ENCODE data around the gene UNK.
A peak's percentile ranks its signal among the peaks of the same experiment; 100 is the strongest.
"Not testable (repeated sequence)": the region's sequence is repeated elsewhere in the genome, so short reads cannot be mapped to it uniquely, and the experiment has no call there.

The UNK gene

DNA sequence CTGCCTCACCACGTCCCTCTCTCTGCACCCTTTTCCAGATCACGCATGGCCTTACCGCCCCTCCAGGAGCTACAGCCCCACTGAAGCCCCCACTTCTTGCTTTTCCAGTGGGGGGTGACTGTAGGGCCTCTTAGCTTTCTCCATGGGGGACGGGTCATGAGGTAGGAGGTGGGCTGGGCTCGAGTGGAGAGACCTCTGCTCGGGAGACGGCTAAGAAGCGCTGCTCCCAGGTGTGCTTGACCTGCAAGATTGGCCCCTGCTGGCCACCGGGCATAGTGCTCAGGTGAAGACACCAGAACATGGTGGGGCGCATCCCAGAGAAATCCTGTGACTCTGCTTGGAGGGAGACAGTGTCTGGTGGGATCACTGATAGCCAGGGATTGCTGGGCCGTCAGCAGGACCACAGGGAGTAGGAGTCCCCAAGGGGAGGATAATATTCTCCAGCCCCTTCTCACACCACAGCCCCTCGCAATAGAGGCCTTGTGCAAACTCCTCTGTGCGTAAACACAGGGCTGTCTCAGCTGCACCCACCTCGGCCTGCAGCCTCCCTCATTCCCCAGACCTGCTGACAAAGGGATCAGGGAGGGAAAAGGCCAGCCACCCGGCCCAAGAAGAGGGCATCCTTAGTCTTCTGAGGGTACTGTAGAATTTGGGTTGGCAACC is 10.7 kb upstream of the UNK start:
- no peak for DNase-seq (ENCODE audit: low spot score)

GRCh38 chr17:75774471-75774990 is 10.1 kb upstream of the UNK start:
- DNase-seq (ENCODE audit: low spot score) = no peak

- no peak for DNase-seq (ENCODE audit: low spot score)
Measured at GRCh38 chr17:75774991-75775668, 9.5 kb upstream of the UNK start.

- DNase-seq (ENCODE audit: low spot score) = no peak
Measured at GRCh38 chr17:75776386-75777295, 8.0 kb upstream of the UNK start.

GRCh38 chr17:75777296-75777922 is 7.2 kb upstream of the UNK start:
- DNase-seq (ENCODE audit: low spot score) = no peak

GRCh38 chr17:75778066-75778860 is 6.3 kb upstream of the UNK start:
- DNase-seq (ENCODE audit: low spot score) = not testable (repeated sequence)

DNA sequence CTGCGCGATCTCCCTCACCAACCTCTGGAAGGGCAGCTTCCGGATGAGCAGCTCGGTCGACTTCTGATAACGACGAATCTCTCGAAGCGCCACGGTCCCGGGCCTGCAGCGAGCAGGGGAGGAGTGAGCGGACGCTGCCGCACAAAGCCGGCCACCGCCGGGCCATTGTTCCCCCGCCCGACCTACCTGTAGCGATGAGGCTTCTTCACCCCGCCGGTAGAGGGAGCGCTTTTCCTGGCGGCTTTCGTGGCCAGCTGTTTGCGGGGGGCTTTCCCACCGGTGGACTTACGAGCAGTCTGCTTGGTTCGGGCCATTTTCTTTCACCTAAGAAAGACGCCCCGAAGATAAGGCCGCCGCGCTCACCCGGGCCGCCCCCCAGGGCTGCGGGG is 5.8 kb upstream of the UNK start:
- peak; percentile 44 for DNase-seq (ENCODE audit: low spot score)

DNA sequence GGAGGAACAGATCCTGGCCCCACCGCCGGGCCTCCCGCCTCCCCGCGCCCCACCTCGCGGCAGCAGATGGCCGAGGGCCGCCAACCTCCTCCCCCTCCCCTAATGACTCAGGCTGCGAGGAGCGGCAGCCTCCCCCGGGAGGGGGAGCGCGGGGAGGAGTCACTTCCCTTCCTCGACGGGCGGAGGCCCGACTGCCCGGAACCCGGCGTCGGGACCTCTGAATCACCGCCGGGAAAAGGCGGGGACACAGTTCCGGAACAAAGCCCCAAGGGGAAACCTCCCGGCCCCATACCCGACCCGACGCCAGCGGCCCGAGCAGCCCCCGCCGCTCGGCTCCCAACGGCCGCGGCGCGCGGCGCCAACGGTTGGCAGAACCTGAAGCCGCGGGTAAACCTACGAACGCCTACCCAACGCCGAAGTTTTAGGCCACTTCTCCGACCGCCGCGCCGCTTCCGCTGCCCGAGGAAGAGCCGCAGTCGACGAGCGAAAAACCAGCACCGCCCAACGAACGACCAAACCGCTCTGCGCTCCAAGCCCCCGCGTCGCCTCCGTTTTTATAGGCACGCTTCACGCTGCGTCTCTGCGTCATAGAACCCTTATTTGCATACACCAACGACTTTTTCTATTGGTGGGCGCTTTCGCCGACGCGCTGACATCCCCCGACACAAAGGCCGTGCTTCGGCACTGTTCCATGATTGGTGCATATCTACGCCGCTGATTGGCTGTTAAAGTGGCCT is 5.2 kb upstream of the UNK start:
- DNase-seq (ENCODE audit: low spot score) = peak; percentile 98

DNA sequence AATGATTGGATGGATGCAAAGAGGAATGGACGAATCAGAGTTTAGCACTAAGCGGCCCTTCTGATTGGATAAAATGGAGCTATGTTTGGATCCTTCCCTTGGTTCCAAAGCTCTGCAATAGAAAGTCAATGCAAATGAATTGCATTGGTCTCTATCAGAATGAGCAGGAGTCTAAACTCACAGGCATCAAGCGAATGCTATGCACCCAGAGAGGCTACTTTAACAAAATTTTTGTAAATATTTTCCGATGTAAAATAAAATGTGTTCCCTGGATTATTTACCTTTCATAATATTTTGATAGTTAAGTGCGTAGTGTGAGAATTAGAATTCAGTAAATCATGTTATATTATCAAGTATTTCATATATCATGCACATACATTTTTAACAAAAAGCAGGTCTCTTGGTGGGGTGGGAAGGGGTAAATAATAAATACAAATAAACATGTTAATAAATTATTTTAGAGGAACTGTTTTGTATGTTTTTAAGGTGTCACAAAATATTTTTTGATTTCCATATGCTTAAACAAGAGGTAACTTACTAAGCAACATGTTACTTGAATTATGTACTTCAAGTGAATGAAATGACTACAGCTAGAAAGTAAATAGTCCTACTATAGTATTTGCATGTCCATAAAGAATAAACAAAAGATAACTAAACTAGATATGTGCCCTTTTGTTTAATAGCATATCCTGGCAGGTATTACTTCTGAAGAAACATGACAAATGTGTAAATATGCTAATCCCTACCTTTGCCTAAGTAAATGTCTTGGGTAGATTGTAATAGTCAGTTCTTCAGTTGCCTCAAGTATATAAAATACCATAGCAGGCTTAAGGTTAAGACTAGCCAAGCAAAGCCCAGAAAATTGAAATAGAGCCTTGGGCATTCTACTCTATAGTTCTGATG is 4.4 kb upstream of the UNK start:
- no peak for DNase-seq (ENCODE audit: low spot score)

GRCh38 chr17:75783069-75783783 is 1.4 kb upstream of the UNK start:
- DNase-seq (ENCODE audit: low spot score) = peak; percentile 48

- DNase-seq (ENCODE audit: low spot score) = no peak
Measured at GRCh38 chr17:75783803-75784472, 668 bp upstream of the UNK start.

DNA sequence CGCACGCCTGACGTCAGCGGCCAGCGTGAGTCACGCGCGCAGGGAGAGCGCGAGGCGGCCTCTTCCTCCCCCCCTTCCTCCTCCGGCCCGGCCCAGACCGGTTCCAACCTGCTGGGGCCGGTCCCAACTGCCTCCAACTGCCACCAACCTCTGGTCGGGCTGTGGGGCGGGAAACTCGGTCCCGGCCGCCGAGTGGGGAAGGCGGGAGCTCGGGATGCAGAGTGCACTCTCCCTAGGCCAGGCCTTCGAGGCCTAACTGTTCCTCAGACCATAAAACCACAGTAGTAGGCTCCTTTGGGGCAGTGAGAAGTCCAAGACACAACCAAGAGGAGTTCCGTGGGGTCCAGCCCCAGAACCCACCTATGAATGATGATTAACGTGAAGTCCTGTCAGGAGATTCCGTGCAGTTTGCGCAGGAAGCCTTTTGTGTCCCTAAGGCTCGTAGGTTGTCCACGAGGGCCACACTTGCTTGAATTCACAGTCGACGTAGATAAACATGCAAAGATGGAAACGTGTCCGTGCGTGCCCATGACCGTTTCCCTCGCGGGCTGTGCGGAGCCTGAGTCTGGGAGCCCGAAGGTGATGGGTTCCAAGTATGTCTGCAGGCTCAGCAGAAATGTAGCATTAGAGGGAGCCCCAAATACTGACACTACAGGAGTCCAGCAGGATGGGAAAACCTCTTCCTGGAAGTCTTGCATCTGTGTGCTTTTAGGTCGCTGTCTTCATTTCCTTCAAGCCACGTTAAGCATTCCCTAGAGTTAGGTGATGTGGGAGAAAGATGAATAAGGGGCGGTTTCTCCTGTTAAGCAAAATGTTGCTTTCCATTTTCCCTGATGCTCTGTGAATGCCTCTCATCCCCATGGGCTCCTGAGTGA is 647 bp downstream of the UNK start:
- DNase-seq (ENCODE audit: low spot score) = peak; percentile 86

- DNase-seq (ENCODE audit: low spot score) = no peak
Measured at GRCh38 chr17:75791254-75791653, 6.6 kb downstream of the UNK start.

- DNase-seq (ENCODE audit: low spot score) = no peak
Measured at GRCh38 chr17:75793460-75793859, 8.9 kb downstream of the UNK start.

DNA sequence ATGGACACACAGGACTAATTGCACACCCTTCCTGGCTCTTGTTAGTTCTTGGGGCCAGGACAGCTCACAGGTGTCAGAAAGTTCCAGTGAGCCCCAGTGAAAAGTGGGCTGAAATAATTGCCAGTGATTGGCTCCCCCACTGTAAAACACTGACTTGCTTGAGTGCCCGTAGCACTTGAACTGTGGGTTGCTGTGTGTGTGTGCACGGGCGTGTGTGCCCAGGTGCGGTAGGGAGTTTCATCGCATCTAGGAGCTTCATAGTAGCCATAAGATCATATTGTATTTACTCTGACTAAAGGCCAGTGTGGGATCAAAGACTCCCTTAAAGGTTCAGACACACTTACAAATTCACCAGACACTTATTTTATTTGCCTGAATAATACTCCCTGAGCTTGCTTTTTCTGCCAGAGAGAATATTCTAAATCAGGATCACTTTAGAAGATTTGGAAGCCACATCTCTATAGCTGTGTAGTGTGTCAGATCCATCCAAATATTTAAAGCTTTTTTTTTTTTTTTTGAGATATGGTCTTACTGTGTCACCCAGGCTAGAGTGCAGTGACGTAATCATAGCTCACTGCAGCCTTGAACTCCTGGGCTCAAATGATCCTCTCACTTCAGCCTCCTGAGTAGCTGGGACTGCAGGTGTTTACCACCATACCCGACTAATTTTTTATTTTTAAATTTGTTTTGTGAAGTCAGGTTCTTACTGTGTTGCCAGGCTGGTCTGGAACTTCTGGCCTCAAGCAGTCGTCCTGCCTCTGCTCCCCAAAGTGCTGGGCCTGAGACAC is 11.4 kb downstream of the UNK start:
- no peak for DNase-seq (ENCODE audit: low spot score)

DNA sequence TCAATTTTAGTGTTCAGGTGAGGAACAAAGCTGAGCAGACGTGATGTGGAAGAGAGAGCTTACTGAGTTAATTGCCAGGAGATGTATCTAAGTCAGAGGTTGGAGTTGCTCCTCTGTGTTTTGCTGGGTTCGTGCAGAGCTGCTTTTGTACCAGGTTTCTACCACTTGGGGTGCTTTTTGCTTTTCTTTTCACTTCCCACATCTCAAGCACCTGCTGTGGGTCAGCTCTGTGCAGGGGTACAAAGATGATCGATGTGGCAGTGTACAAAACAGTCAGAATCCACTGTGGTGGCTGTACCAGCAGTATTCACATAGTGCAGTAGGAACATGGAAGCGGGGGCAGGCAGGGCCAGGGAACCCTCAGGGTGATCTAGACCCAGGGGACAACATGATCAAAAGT is 14.8 kb downstream of the UNK start:
- no peak for DNase-seq (ENCODE audit: low spot score)

DNA sequence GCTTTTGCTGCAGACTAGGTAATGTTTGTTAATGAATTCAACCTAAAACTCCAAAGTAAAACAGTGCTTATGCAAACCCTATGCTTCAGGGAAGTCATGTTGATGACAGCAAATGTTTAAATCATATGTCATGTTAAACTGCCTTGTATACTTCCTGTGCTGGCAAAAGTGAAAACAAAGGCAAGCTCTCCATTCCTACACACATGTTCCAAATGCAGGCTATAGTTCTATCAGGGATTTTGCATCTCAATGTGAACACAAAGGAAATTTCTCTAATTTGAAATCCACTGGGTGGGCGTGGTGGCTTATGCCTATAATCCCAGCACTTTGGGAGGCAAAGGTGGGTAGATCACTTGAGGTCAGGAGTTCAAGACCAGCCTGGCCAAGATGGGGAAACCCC is 19.3 kb downstream of the UNK start:
- DNase-seq (ENCODE audit: low spot score) = no peak
